ENCODE data around the gene SORD. TPM values are rescaled to one million over a fixed set of nuclear protein-coding genes. Genes with fewer than 3 reads are reported as not detected.

The SORD gene
- total and polyA plus RNA-seq, 9 of the 15 experiments (the other 6 are each of a cell fraction or from before 2014, with no cell fraction given), result 5.9 to 79.2 (median 29.6) TPM

GRCh38 chr15:45091161-45091560, 68.2 kb downstream of the SORD start:
- no TSS peak for BruUV-seq (replicated peaks)
- peak; percentile 49 for FAIRE-seq
- intact Hi-C loops (cut with micrococcal nuclease) (no loop called here), in situ Hi-C loops (cut with MboI) (no loop called here)
- no peaks in the 10 kb centered on the region for H3K27me3 ChIP-seq (ENCODE audit: control insufficient read depth in 2 of 2, insufficient read depth in 2 of 2, low read length in 2 of 2)
- POLR2A ChIA-PET, result interaction anchor here (0.6 to 0.7 kb wide), 2 partner anchors 123 to 362 kb away, joined by 3 read pairs; no protein-coding TSS in a partner anchor
- H3K9me3 ChIP-seq (replicated peaks; ENCODE audit: control insufficient read depth, insufficient read depth, low read depth, low read length), result no peaks in the 10 kb centered on the region
- H3K4me3 ChIP-seq, result no peak overlapping the region
- peaks cover 18 to 29% of the 10 kb centered on the region in 2 experiments for H3K4me1 ChIP-seq (replicated peaks in 1 of 2; ENCODE audit: control insufficient read depth in 2 of 2, insufficient read depth in 2 of 2, low read length in 2 of 2)
- H3K79me2 ChIP-seq (ENCODE audit: control insufficient read depth, insufficient read depth, low read length), result no peaks in the 10 kb centered on the region
- no peak overlapping the region for H3K27ac ChIP-seq (ENCODE audit: extremely low read depth, low read depth, low read length)
- H3K36me3 ChIP-seq (ENCODE audit: control insufficient read depth, insufficient read depth, low read length), result no peaks in the 10 kb centered on the region
- no peak overlapping the region for H3K9ac ChIP-seq (ENCODE audit: insufficient read depth in 1 of 2, low read depth in 2 of 2, low read length in 2 of 2)
- 0 out of 3 replicates have a peak, but pooled peaks have one; percentile 9 for ATAC-seq
- CTCF ChIA-PET (ENCODE audit: low intra/inter-chr PET ratio), result interaction anchor here (0.8 kb wide), 1 partner anchor 340 kb away, joined by 3 read pairs; no protein-coding TSS in a partner anchor
- no peaks in the 10 kb centered on the region for H4K20me1 ChIP-seq (replicated peaks; ENCODE audit: control insufficient read depth, insufficient read depth, low read length)
- no peaks in the 10 kb centered on the region for H3K9me1 ChIP-seq (ENCODE audit: control insufficient read depth, insufficient read depth, low read length)
- peak overlapping the region; percentile 58; the same call in 1 of the 2 replicates for H2AFZ ChIP-seq (ENCODE audit: low read depth, low read length)
- peak overlapping the region; percentile 25; the same call in 1 of the 2 replicates for H3K4me2 ChIP-seq (ENCODE audit: insufficient read depth, low read length)
- peak in 2 of 4 experiments; percentile 33 to 56 for DNase-seq (ENCODE audit: extremely low read depth in 1 of 4, low spot score in 3 of 4)
- 5% methylated on average over 6 of the region's 7 CpGs for WGBS (ENCODE audit: insufficient coverage, low coverage, missing lambda C conversion rate)
- TF ChIP-seq EHMT2 (IDR thresholded peaks at IDR 0.05) (peak; percentile 56; the same call in 1 of the 2 replicates), SOX6 (IDR thresholded peaks at IDR 0.05) (0 out of 2 replicates have a peak, but pooled peaks have one; percentile 10), ZNF277 (CRISPR knock-in tag; IDR thresholded peaks at IDR 0.05; ENCODE audit: borderline replicate concordance) (no peak), LARP7 (IDR thresholded peaks at IDR 0.05) (no peak), TRIM24 (IDR thresholded peaks at IDR 0.05) (0 out of 4 replicates have a peak, but pooled peaks of 1 of the 2 experiments have one; percentile 33), BCLAF1 (IDR thresholded peaks at IDR 0.05; ENCODE audit: borderline replicate concordance in 1 of 2, control insufficient read depth in 1 of 2, low read depth in 2 of 2, low read length in 1 of 2) (no peak), WHSC1 (IDR thresholded peaks at IDR 0.05; ENCODE audit: low read length) (no peak), SNIP1 (IDR thresholded peaks at IDR 0.05; ENCODE audit: low read depth) (no peak), DMBX1 (CRISPR knock-in tag; IDR thresholded peaks at IDR 0.05; ENCODE audit: borderline replicate concordance) (no peak), DLX4 (CRISPR knock-in tag; IDR thresholded peaks at IDR 0.05) (no peak), CEBPG (CRISPR knock-in tag; IDR thresholded peaks at IDR 0.05) (no peak), CEBPG (tag; conservative IDR thresholded peaks at IDR 0.05 in 1 of 2, IDR thresholded peaks at IDR 0.05 in 1 of 2) (peak; percentile 20 to 64; a peak in 1 of 4 replicates), HDAC8 (tag; IDR thresholded peaks at IDR 0.05) (no peak)

Measured in K562 (cell line).